GM19395 (cell line): Measurements from ENCODE around the gene GRIN1.

Experiments used
- ATAC-seq: cut with Tn5 transposase; IDR thresholded peaks from one replicate; pipeline ENCODE4 v1.9.1; 2021; ENCODE audit warnings: mild to moderate bottlenecking, moderate library complexity; ENCODE audit not compliant: unreplicated experiment

Gene GRIN1

DNA sequence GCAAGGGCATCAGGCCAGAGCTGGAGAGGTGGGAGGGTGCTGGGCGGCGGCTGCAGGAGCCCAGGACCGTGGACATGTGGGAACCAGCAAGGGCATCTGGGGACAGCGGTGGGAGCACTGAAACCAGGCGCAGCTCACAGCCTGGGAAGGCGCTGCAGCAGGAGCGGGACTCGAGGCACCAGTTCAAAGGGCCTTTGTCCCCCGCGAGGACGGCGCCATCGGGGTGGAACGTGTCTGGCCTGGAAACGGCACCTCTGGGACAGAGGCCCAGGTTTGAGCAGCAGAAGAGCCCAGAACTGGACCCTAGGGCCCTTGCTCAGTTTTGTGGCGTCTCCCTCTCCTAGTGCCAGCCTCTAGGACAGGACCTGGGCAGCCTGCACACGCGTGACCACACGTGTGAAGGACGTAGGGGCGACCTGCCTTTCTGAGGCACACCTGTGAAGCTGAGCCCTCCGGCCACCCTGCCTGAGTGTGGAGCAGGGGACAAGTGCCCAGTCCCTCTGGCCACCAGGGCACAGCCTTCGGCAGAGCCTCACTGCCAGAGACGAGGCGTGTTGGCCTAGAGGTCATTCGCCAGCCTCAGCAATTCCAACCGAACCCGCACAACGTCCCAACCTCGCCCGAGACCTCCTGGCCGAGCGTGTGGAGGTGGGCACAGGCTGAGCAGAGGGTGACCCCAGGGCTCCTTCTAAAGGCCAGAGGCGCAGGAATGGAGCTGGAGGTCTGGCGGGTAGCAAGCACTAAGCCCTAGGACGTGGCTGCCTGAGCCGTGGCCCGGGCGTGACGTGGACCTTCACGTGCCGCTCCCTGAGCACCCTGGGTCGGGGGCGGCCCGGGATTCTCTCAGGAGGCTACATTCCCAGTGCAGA is 35.1 kb downstream of the GRIN1 start:
- no peak for ATAC-seq

- no peak for ATAC-seq
These were observed 35.9 kb downstream of the GRIN1 start for GRCh38 chr9:137174722-137175293.

- ATAC-seq: no peak
These were observed 36.5 kb downstream of the GRIN1 start for GRCh38 chr9:137175345-137175961.

DNA sequence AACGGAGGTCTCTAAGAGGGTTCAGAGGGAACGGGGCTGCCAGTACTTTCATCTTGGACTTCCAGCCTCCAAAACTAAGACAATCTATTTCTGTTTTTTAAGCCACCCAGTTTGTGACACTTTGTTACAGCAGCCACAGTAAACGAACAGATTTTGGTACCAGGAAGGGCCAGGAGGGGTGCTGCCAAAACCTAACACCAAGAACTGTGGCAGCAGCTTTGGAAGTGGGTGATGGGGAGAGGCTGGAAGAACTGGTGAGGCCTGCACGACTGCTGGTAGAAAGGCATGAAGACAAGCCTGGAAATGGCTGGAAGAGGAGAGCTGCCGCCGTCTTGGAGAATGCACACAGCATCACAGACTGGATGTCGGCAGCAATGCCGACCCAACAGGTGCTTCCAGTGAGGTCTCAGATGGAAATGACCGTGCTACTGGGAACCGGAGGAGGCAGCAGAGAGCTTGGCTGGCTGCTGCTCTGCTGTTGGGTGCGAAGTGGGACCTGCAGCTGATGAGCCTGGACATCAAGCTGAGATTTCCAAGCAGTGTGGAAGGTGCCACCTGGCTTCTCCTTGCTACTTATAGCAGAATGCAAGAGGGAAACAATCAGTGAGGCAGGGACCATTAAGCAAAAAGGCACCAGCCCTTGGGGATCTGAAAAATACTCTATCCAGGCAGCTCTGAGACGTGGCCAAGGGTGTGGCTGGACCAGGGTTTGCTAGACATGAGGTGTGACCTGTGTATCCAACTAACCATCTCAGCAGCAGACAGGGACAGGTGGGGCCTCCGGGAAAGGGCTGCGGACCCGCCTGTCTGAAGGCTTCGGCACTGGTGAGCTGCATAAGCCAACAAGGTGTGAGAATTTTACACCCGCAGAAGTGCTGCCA is 37.6 kb downstream of the GRIN1 start:
- ATAC-seq: peak; percentile 43

DNA sequence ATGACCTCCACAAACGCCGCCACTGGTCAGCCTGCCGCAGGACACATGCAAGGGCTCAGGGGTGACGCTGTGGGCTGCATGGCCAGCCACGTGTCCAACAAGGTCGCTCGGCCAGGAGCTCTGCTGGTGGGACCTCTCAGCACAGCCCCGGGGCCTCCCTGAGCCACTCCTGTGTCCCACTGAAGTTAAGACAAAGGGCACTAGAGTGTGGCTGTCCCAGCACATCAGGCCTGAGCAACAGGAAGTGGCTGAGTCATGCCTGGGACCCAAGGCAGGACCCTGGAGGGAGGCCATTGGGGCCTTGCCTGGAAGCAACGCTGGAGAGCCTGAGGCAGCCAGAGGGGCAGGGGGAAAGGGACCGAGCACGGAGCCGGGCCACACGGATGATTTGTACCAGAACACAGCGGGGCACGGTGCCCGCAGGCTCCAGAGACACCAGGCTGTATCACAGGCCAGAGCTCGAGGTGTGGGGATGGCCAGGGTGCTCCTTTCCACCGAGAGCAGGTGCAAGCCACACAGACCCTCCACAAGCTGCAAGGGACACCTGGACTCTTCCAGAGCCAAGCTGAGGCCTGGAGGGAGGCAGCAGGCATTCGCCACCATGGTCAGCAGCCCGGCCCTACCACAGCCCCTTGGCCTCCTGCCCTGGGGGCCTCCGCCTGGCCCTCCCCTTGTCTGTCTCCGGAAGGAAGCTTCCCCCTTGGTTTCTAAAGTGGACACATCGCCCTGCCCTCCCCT is 39.4 kb downstream of the GRIN1 start:
- ATAC-seq: no peak

- ATAC-seq: no peak
These were observed 40.1 kb downstream of the GRIN1 start for GRCh38 chr9:137178939-137179630.

- no peak for ATAC-seq
These were observed 40.8 kb downstream of the GRIN1 start for GRCh38 chr9:137179761-137180160.

DNA sequence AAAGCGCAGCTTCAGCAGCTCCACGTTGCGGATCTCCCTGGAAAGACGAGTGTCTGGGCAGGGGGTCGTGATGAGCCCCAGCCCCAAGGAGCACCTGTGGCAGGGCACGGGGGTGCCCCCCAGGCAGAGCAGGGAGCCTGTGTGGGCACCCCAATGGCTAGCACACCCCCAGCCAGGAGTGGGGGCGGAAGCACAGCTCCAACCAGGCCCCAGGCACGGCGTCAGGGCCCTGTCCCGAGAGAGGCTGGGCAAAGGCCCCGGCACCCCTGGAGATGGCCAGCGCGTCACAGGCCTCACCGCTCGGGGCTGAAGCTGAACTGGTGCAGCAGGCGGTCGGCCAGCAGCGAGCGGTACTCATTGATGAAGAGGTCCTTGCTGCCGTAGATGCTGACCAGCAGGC is 41.5 kb downstream of the GRIN1 start:
- ATAC-seq: no peak

DNA sequence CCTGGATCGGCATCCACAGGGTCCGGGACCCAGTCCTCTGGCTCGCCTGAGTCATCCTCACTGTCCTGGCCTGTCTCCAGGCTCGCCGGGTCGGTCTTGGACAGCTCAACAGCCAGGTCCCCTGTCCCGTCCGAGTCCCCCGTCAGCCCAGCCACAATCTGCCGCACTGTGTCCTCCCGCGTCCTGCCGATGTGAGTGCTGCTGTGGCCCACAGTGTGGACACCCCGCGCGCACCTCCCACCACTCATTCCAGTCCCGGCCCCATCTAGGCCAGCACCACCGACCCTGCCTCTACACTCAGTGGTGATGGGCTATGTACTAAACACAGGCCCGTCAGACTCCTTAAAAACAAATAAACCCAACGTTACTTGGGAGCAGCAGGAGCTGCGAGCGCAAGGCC is 42.7 kb downstream of the GRIN1 start:
- no peak for ATAC-seq

DNA sequence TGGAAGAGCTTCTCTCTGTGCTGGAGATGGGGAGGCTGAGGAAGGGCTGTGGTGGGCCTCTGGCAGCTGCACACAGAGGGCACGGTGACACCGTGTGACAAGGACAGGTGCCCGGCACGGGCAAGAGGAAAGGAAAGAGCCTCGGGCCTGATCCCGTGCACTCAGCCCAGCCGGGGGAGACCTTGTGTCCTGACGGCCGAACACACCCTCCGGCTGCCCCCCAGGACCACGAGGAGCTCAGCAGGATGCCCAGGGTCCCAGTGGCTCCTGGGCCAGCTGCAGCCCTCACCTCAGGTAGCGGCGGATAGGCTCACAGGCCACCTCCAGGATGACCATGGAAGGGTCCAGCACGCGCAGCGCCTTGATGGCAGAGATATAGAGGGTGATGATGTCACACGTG is 43.9 kb downstream of the GRIN1 start:
- ATAC-seq: no peak

- no peak for ATAC-seq
These were observed 45.1 kb downstream of the GRIN1 start for GRCh38 chr9:137183980-137184595.

- ATAC-seq: no peak
These were observed 46.1 kb downstream of the GRIN1 start for GRCh38 chr9:137184881-137185660.

DNA sequence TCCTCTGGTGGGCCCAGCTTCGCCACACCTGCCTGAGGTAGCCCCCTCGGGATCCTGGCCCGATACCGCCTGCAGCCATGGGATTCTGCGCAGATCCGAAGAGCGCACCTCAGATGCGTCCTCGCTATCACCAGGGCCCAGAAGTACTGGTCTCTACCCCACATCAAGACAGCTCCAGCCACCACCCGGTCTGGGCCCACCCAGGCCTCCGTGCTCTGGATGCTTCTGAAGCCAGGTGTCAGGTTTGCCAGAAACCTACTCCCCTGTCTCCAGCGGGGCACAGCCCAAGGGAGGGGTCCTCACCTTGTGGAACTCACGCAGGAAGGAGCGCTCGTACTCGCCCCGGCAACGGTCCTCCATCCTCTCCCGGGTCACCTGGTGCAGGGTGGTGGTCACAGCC is 47.0 kb downstream of the GRIN1 start:
- no peak for ATAC-seq

DNA sequence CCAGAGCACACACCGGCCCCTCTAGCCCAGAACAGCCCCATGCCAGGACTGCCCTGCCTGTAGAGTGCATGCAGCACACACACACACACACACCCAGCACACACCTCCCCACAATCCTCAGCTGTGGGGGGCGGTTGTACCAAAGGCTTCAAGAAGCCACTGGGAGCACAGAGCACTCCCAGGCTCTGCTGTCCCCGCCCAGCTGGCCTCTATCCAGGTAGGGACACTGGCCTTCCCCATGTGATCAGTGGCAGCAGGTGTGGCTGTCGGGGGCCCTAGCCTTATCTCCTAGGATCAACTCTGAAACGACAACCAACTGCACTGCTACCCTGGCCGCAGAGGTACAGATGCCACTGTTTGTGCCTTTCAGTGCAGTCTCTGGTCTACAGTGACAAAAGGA is 47.4 kb downstream of the GRIN1 start:
- ATAC-seq: no peak

- no peak for ATAC-seq
These were observed 48.4 kb downstream of the GRIN1 start for GRCh38 chr9:137187386-137187785.

GRCh38 chr9:137188086-137188489 is 49.1 kb downstream of the GRIN1 start:
- ATAC-seq: no peak

DNA sequence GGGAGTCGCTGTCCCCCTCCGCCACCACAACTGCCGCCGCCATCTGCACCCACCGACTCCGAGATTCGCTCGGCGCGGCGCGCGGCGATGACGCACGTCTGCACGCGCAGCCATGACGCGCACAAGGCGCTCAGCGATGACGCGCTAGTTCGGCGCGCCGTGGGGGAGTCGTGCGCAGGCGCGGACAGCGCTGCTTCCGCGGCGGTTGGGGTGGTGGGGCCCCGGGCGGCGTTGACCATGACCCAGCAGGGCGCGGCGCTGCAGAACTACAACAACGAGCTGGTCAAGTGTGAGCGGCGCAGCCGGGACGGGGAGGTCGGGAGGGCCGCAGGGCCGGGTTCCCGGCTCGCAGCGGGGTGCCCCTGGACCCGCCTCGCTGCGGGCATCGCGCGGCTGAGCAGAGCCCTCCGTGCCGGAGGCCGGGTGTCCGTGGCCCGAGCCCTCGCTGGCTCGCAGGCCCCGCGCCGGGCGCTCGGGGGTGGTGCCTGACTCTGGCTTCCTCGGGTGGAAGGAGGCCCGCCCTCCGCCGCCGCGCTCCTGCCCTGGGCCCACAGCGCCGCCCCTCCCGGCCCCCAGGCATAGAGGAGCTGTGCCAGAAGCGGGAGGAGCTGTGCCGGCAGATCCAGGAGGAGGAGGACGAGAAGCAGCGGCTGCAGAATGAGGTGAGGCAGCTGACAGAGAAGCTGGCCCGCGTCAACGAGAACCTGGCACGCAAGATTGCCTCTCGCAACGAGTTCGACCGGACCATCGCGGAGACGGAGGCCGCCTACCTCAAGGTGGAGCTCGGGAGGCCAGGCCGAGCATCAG is 49.7 kb downstream of the GRIN1 start, which contains the start of the genes ANAPC2 and SSNA1:
ANAPC2 (minus strand) TSS at position 71 of the 807 bp plus-strand sequence; CDS start at position 43, 28 bp downstream.
SSNA1 (plus strand) TSS at position 187 of the 807 bp plus-strand sequence; CDS start at position 238, 51 bp downstream.
- ATAC-seq: peak; percentile 70
